ENCODE measurements around the gene ZNF668.

Gene ZNF668

DNA sequence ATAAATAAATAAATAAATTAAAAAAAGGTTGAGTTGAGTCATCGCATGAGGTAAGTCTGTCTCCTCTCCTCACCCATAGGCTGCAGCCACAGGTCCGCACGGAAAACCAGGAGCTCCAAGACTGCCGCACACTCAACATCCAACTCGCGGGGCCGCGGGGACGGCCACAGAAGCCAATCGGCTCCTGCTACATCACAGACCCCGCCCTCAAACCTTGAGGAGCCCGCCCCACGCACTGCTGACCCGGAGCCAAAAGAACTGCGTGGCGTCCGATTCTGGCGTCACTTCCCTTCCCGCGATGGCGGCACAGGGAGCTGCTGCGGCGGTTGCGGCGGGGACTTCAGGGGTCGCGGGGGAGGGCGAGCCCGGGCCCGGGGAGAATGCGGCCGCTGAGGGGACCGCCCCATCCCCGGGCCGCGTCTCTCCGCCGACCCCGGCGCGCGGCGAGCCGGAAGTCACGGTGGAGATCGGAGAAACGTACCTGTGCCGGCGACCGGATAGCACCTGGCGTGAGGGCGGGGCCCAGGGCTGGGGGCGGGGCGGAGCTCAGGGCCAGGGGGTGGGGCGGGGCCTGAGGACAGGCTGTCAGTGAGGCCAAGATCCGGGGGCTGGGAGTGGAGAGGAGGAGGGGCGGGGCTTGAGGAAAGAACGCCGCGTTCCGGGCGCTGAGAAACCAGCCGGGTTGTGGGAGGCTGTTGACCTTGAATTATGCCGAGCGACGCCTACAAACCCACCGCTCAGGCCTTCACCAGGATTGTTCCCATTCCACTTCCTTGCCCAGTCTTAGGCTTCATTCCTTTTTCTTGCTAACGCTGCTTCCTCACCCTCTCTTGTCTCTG lies 43.6 kb upstream of the ZNF668 start, which contains the start of gene KAT8:
Gene KAT8, plus strand, starts transcription at position 281 of the 839 bp plus-strand sequence. Its CDS starts 18 bp downstream, at position 299.
- Histone ChIP-seq H4K91ac (ENCODE audit: low read length) (peak within 1 kb of the TSS; percentile 45), H3K4ac (ENCODE audit: low read depth in 1 of 2, low read length in 2 of 2) (peak within 1 kb of the TSS in 1 of 2 experiments; percentile 94), H3K4me3 (ENCODE audit: insufficient read depth in 1 of 2, low read depth in 1 of 2, low read length in 2 of 2) (peak within 1 kb of the TSS; percentile 84 to 85), H3K9ac (ENCODE audit: low read length) (peak within 1 kb of the TSS; percentile 93), H3K18ac (ENCODE audit: low read depth in 1 of 2, low read length in 2 of 2) (peak within 1 kb of the TSS; percentile 69 to 88), H3K9me3 (ENCODE audit: control insufficient read depth, low read length) (no peaks in the 10 kb centered on the region), H3K4me1 (ENCODE audit: control insufficient read depth, insufficient read depth, low read depth, low read length) (peaks cover 15% of the 10 kb centered on the region), H2AFZ (ENCODE audit: low read depth, low read length) (peak within 1 kb of the TSS; percentile 58), H3K14ac (ENCODE audit: low read length in 2 of 2) (no peak within 1 kb of the TSS), H3K27me3 (ENCODE audit: control insufficient read depth in 1 of 2, insufficient read depth in 1 of 2, low read length in 2 of 2) (no peaks in the 10 kb centered on the region), H2AK5ac (ENCODE audit: low read length, severe bottlenecking) (no peak within 1 kb of the TSS), H2BK120ac (ENCODE audit: low read depth, low read length) (peak within 1 kb of the TSS; percentile 45), H3K79me1 (replicated peaks; ENCODE audit: low read length, poor library complexity, severe bottlenecking) (peaks cover 23% of the 10 kb centered on the region), H3K36me3 (ENCODE audit: control insufficient read depth in 1 of 2, insufficient read depth in 2 of 2, low read depth in 1 of 2, low read length in 2 of 2) (peaks cover 25 to 44% of the 10 kb centered on the region in 2 experiments), H3K23ac (ENCODE audit: low read length in 2 of 2) (peak within 1 kb of the TSS in 1 of 2 experiments; percentile 57), H2BK12ac (ENCODE audit: low read length in 2 of 2) (peak within 1 kb of the TSS in 1 of 2 experiments; percentile 6), H2BK5ac (ENCODE audit: low read depth, low read length, poor library complexity, severe bottlenecking) (peak within 1 kb of the TSS; percentile 90), H4K8ac (ENCODE audit: low read length) (peak within 1 kb of the TSS; percentile 79), H3K4me2 (ENCODE audit: low read length, poor library complexity, severe bottlenecking) (peak within 1 kb of the TSS; percentile 72), H3K27ac (ENCODE audit: low read length, poor library complexity, severe bottlenecking) (peak within 1 kb of the TSS; percentile 92), H2BK15ac (ENCODE audit: low read depth, poor library complexity, severe bottlenecking) (no peak within 1 kb of the TSS)
- DNase-seq: peak; percentile 99
- under 1% methylated on average over 41 of the region's 68 CpGs for WGBS

DNA sequence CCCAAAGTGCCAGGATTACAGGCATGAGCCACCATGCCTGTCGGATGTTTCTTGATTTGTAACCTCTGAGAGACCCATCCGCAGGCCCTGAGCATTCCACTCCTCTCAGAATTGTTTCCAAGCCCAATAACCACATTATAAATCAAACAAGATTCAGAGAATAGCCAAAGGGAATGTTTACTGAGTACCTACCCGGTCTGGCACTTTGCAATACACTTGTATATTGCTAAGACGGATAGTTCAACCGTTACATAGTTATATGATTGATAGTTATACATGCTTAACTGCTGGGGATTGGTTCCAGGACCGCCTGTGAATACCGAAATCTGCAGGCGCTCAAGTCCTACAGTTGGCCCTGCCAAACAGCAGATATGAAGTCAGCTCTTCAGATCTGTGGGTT lies 40.4 kb upstream of the ZNF668 start:
- H3K79me1 ChIP-seq (replicated peaks; ENCODE audit: low read length, poor library complexity, severe bottlenecking): peaks cover 40% of the 10 kb centered on the region

DNA sequence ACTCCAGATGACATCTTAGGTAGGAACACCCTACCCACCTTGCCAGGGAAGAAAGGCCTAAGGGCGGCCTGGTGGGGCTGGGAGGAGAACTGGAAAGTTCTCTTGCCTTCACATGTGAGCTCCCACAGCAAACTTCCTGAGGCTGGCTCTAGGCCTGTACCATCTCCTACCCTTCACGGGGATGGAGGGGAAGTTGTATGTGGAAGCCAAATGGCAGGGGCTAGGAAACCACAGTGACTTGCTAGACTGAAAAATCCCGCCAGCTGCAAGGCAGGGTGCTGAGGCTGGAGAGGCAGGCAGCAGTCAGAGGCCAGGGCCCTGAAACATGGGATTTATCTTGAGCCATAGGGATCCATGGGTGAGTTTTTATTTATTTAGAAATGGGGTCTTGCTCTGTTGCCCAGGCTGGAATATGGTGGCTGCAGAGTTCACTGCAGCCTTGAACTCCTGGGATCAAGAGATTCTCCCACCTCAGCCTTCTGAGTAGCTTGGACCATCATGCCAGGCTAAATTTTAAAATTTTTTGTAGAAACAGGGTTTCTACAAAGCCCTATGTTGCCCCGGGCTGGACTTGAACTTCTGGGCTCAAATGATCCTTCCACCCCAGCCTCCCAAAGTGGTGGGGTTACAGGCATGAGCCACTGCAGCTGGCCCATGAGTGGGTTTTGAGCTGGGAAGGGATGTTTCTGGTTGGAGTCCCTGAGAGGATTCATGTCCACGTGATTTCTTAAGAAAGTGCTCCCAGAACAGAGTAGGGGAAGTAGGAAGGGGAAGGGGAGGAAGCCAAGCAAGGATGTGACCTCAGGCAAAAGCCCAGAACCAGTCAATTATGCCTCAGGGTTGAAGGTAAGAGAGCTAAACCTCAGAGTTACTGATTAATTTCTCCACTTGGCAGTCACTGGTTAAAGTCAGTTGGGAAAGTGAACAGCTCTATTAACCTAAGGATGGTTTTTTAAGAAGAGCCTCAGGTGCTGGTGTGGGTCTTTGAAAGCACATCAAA lies 39.4 kb upstream of the ZNF668 start:
- H3K27ac ChIP-seq (ENCODE audit: low read length, poor library complexity, severe bottlenecking): peak overlapping the region; percentile 90
- peaks cover 40 to 43% of the 10 kb centered on the region in 2 experiments for H3K36me3 ChIP-seq (ENCODE audit: control insufficient read depth in 1 of 2, insufficient read depth in 2 of 2, low read depth in 1 of 2, low read length in 2 of 2)
- WGBS: 94% methylated on average over 4 of the region's 5 CpGs
- no peak overlapping the region for H2BK5ac ChIP-seq (ENCODE audit: low read depth, low read length, poor library complexity, severe bottlenecking)
- peaks cover 42% of the 10 kb centered on the region for H3K79me1 ChIP-seq (replicated peaks; ENCODE audit: low read length, poor library complexity, severe bottlenecking)
- H3K4me1 ChIP-seq (ENCODE audit: control insufficient read depth, insufficient read depth, low read depth, low read length): peaks cover 30% of the 10 kb centered on the region
- no peaks in the 10 kb centered on the region for H3K9me3 ChIP-seq (ENCODE audit: control insufficient read depth, low read length)
- no peaks in the 10 kb centered on the region for H3K27me3 ChIP-seq (ENCODE audit: control insufficient read depth in 1 of 2, insufficient read depth in 1 of 2, low read length in 2 of 2)
- no peak overlapping the region for H3K18ac ChIP-seq (ENCODE audit: low read depth in 1 of 2, low read length in 2 of 2)
- no peak overlapping the region for H2BK12ac ChIP-seq (ENCODE audit: low read length in 2 of 2)
- H3K4me3 ChIP-seq (ENCODE audit: insufficient read depth in 1 of 2, low read depth in 1 of 2, low read length in 2 of 2): no peak overlapping the region
- no peak overlapping the region for H4K91ac ChIP-seq (ENCODE audit: low read length)
- H3K23ac ChIP-seq (ENCODE audit: low read length in 2 of 2): no peak overlapping the region
- H2AK5ac ChIP-seq (ENCODE audit: low read length, severe bottlenecking): peak overlapping the region; percentile 23
- no peak overlapping the region for H4K8ac ChIP-seq (ENCODE audit: low read length)
- H3K4me2 ChIP-seq (ENCODE audit: low read length, poor library complexity, severe bottlenecking): peak overlapping the region; percentile 31
- peak overlapping the region; percentile 34 for H3K9ac ChIP-seq (ENCODE audit: low read length)
- H3K4ac ChIP-seq (ENCODE audit: low read depth in 1 of 2, low read length in 2 of 2): no peak overlapping the region
- H3K14ac ChIP-seq (ENCODE audit: low read length in 2 of 2): no peak overlapping the region
- H2BK120ac ChIP-seq (ENCODE audit: low read depth, low read length): no peak overlapping the region
- no peak overlapping the region for H2AFZ ChIP-seq (ENCODE audit: low read depth, low read length)
- no peak for DNase-seq
- no peak overlapping the region for H2BK15ac ChIP-seq (ENCODE audit: low read depth, poor library complexity, severe bottlenecking)

More for the DNA sequence above, 40.4 kb upstream of the ZNF668 start:
- no peak overlapping the region for H2AK5ac ChIP-seq (ENCODE audit: low read length, severe bottlenecking)
- no peak overlapping the region for H4K8ac ChIP-seq (ENCODE audit: low read length)
- no peak overlapping the region for H3K4ac ChIP-seq (ENCODE audit: low read depth in 1 of 2, low read length in 2 of 2)
- no peaks in the 10 kb centered on the region for H3K9me3 ChIP-seq (ENCODE audit: control insufficient read depth, low read length)
- no peak for DNase-seq
- H3K4me1 ChIP-seq (ENCODE audit: control insufficient read depth, insufficient read depth, low read depth, low read length): peaks cover 26% of the 10 kb centered on the region
- H3K36me3 ChIP-seq (ENCODE audit: control insufficient read depth in 1 of 2, insufficient read depth in 2 of 2, low read depth in 1 of 2, low read length in 2 of 2): peaks cover 41 to 45% of the 10 kb centered on the region in 2 experiments
- H3K9ac ChIP-seq (ENCODE audit: low read length): peak overlapping the region; percentile 38
- no peak overlapping the region for H3K14ac ChIP-seq (ENCODE audit: low read length in 2 of 2)
- H4K91ac ChIP-seq (ENCODE audit: low read length): no peak overlapping the region
- H3K23ac ChIP-seq (ENCODE audit: low read length in 2 of 2): no peak overlapping the region
- no peak overlapping the region for H2BK12ac ChIP-seq (ENCODE audit: low read length in 2 of 2)
- H3K27me3 ChIP-seq (ENCODE audit: control insufficient read depth in 1 of 2, insufficient read depth in 1 of 2, low read length in 2 of 2): no peaks in the 10 kb centered on the region
- no peak overlapping the region for H3K18ac ChIP-seq (ENCODE audit: low read depth in 1 of 2, low read length in 2 of 2)
- WGBS: 93% methylated on average over 8 of the region's 8 CpGs
- H2BK120ac ChIP-seq (ENCODE audit: low read depth, low read length): no peak overlapping the region
- peak overlapping the region; percentile 14 for H3K27ac ChIP-seq (ENCODE audit: low read length, poor library complexity, severe bottlenecking)
- H2BK5ac ChIP-seq (ENCODE audit: low read depth, low read length, poor library complexity, severe bottlenecking): no peak overlapping the region
- no peak overlapping the region for H2AFZ ChIP-seq (ENCODE audit: low read depth, low read length)
- no peak overlapping the region for H2BK15ac ChIP-seq (ENCODE audit: low read depth, poor library complexity, severe bottlenecking)
- H3K4me2 ChIP-seq (ENCODE audit: low read length, poor library complexity, severe bottlenecking): no peak overlapping the region
- H3K4me3 ChIP-seq (ENCODE audit: insufficient read depth in 1 of 2, low read depth in 1 of 2, low read length in 2 of 2): no peak overlapping the region
